NCI-H2029 (cell line): ENCODE results near the gene PHF8.

Experiments
- DNase-seq: peaks from one replicate; lab custom pipeline; 2025; lab: John Stamatoyannopoulos, UW

Gene PHF8

GRCh38 chrX:54044126-54044876 is at the start of gene PHF8:
Gene PHF8 (minus strand): TSS chrX:54044473. CDS start chrX:54042728, 1,745 bp downstream.
- DNase-seq: peak; percentile 92

- no peak for DNase-seq
These were observed 49.3 kb upstream of the PHF8 start for GRCh38 chrX:54093571-54093970.

- no peak for DNase-seq
These were observed 48.9 kb upstream of the PHF8 start for GRCh38 chrX:54093159-54093558.

- DNase-seq: no peak
These were observed 46.6 kb upstream of the PHF8 start for GRCh38 chrX:54090880-54091279.

- no peak for DNase-seq
These were observed 44.9 kb upstream of the PHF8 start for GRCh38 chrX:54089191-54089590.

GRCh38 chrX:54087661-54088060 is 43.4 kb upstream of the PHF8 start:
- no peak for DNase-seq

GRCh38 chrX:54085666-54086065 is 41.4 kb upstream of the PHF8 start:
- DNase-seq: no peak

GRCh38 chrX:54076903-54077302 is 32.6 kb upstream of the PHF8 start:
- no peak for DNase-seq

- DNase-seq: no peak
These were observed 30.6 kb upstream of the PHF8 start for GRCh38 chrX:54074826-54075225.

- no peak for DNase-seq
These were observed 23.5 kb upstream of the PHF8 start for GRCh38 chrX:54067766-54068165.

- DNase-seq: no peak
These were observed 22.6 kb upstream of the PHF8 start for GRCh38 chrX:54066841-54067240.

GRCh38 chrX:54064564-54064963 is 20.3 kb upstream of the PHF8 start:
- DNase-seq: no peak

- no peak for DNase-seq
These were observed 19.1 kb upstream of the PHF8 start for GRCh38 chrX:54063361-54063760.

- no peak for DNase-seq
These were observed 5.5 kb upstream of the PHF8 start for GRCh38 chrX:54049801-54050200.

- no peak for DNase-seq
These were observed 4.1 kb upstream of the PHF8 start for GRCh38 chrX:54048412-54048811.

- DNase-seq: peak; percentile 45
These were observed 1.4 kb upstream of the PHF8 start for GRCh38 chrX:54045563-54046228.

GRCh38 chrX:54044877-54045338 is 635 bp upstream of the PHF8 start:
- DNase-seq: no peak

GRCh38 chrX:54043541-54044125 is 640 bp downstream of the PHF8 start:
- DNase-seq: no peak

GRCh38 chrX:54043056-54043455 is 1.2 kb downstream of the PHF8 start:
- DNase-seq: no peak

- DNase-seq: no peak
These were observed 1.7 kb downstream of the PHF8 start for GRCh38 chrX:54042609-54043021.

GRCh38 chrX:54030329-54030728 is 13.9 kb downstream of the PHF8 start:
- DNase-seq: no peak

GRCh38 chrX:54029529-54030143 is 14.6 kb downstream of the PHF8 start:
- peak; percentile 59 for DNase-seq

- DNase-seq: no peak
These were observed 19.9 kb downstream of the PHF8 start for GRCh38 chrX:54024350-54024749.
